Measurements from ENCODE around the gene RNF222. TPM values are rescaled to one million over a fixed set of nuclear protein-coding genes. Genes with fewer than 3 reads are reported as not detected.

RNF222 gene
- polyA plus RNA-seq, 1 of the 3 experiments (the other 2 are of a cell fraction), result not detected

- TF ChIP-seq, protein P1, sequence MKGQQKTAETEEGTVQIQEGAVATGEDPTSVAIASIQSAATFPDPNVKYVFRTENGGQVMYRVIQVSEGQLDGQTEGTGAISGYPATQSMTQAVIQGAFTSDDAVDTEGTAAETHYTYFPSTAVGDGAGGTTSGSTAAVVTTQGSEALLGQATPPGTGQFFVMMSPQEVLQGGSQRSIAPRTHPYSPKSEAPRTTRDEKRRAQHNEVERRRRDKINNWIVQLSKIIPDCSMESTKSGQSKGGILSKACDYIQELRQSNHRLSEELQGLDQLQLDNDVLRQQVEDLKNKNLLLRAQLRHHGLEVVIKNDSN (IDR thresholded peaks at IDR 0.05; ENCODE audit: borderline replicate concordance, low read depth), result no peak
Measured at GRCh38 chr17:8439681-8440080, 42.1 kb upstream of the RNF222 start (continued).

- Histone ChIP-seq H3K4me2 (no peak overlapping the region), H3K27me3 (ENCODE audit: insufficient read depth) (no peaks in the 10 kb centered on the region), H3F3A (replicated peaks; ENCODE audit: insufficient read depth) (peaks cover 7% of the 10 kb centered on the region), H3K9me3 (no peaks in the 10 kb centered on the region), H3K36me3 (replicated peaks in 1 of 2; ENCODE audit: control insufficient read depth in 1 of 2, insufficient read depth in 2 of 2, low read length in 1 of 2) (peaks cover 4 to 29% of the 10 kb centered on the region in 2 experiments), H2AFZ (ENCODE audit: low read depth) (no peak overlapping the region), H3K79me2 (ENCODE audit: insufficient read depth) (peaks cover 76% of the 10 kb centered on the region), H4K20me1 (ENCODE audit: insufficient read depth) (peaks cover 69% of the 10 kb centered on the region), H3K27ac (ENCODE audit: low read depth in 2 of 2, low read length in 1 of 2) (no peak overlapping the region), H3K9me2 (no peaks in the 10 kb centered on the region), H3K4me3 (ENCODE audit: low read depth in 2 of 2, low read length in 1 of 2) (no peak overlapping the region), H3K9ac (no peak overlapping the region), H3K4me1 (ENCODE audit: control insufficient read depth in 1 of 2, insufficient read depth in 2 of 2, low read depth in 1 of 2, low read length in 1 of 2) (peaks cover 0 to 6% of the 10 kb centered on the region in 2 experiments; a peak in 1 of 4 replicates)
- ChIA-PET POLR2A (no interaction called here), CTCF (interaction anchor here (0.7 kb wide), 1 partner anchor 1052 kb away, joined by 3 read pairs; no protein-coding TSS in a partner anchor)
- TF ChIP-seq ELF1 (IDR thresholded peaks at IDR 0.05) (no peak), EZH2phosphoT487 (IDR thresholded peaks at IDR 0.05; ENCODE audit: borderline replicate concordance, low read depth) (no peak), EP300 (IDR thresholded peaks at IDR 0.05; ENCODE audit: borderline replicate concordance in 1 of 2, low read depth in 1 of 2, low read length in 1 of 2) (no peak), GATA2 (CRISPR knock-in tag; IDR thresholded peaks at IDR 0.05) (no peak), CTCF (IDR thresholded peaks at IDR 0.05) (no peak), TCF12 (IDR thresholded peaks at IDR 0.05) (no peak), RAD21 (IDR thresholded peaks at IDR 0.05; ENCODE audit: low read length) (no peak), TAF1 (IDR thresholded peaks at IDR 0.05; ENCODE audit: borderline replicate concordance, low read depth, low read length) (no peak), TEAD4 (IDR thresholded peaks at IDR 0.05; ENCODE audit: borderline replicate concordance, insufficient read depth) (no peak), POLR2AphosphoS5 (IDR thresholded peaks at IDR 0.05; ENCODE audit: low read depth, low read length) (no peak), RFX5 (IDR thresholded peaks at IDR 0.05; ENCODE audit: low read length) (no peak), ZBTB33 (IDR thresholded peaks at IDR 0.05; ENCODE audit: borderline replicate concordance, low read depth) (no peak), MEF2A (IDR thresholded peaks at IDR 0.05; ENCODE audit: borderline replicate concordance, low read depth) (no peak), FOXM1 (IDR thresholded peaks at IDR 0.05; ENCODE audit: low read depth) (no peak), RCOR1 (IDR thresholded peaks at IDR 0.05; ENCODE audit: low read length) (no peak), RXRA (IDR thresholded peaks at IDR 0.05; ENCODE audit: borderline replicate concordance, low read depth) (no peak), FOSL2 (IDR thresholded peaks at IDR 0.05; ENCODE audit: borderline replicate concordance, low read depth) (no peak), IRF3 (IDR thresholded peaks at IDR 0.05; ENCODE audit: low read depth, low read length) (no peak)
- TF ChIP-seq, protein P2, sequence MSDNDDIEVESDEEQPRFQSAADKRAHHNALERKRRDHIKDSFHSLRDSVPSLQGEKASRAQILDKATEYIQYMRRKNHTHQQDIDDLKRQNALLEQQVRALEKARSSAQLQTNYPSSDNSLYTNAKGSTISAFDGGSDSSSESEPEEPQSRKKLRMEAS (IDR thresholded peaks at IDR 0.05; ENCODE audit: low read depth), result no peak
- TF ChIP-seq, protein P3, sequence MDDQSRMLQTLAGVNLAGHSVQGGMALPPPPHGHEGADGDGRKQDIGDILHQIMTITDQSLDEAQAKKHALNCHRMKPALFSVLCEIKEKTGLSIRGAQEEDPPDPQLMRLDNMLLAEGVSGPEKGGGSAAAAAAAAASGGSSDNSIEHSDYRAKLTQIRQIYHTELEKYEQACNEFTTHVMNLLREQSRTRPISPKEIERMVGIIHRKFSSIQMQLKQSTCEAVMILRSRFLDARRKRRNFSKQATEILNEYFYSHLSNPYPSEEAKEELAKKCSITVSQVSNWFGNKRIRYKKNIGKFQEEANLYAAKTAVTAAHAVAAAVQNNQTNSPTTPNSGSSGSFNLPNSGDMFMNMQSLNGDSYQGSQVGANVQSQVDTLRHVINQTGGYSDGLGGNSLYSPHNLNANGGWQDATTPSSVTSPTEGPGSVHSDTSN (IDR thresholded peaks at IDR 0.05), result no peak
- 96% methylated on average over 5 of the region's 5 CpGs for WGBS (ENCODE audit: low lambda C conversion rate)
- no peak for DNase-seq
Measured at GRCh38 chr17:8438441-8438840, 40.8 kb upstream of the RNF222 start.

All from SK-N-SH (cell line).